ENCODE measurements around the gene RNF169.

- no peak for TF ChIP-seq POLR2A (IDR thresholded peaks at IDR 0.05)
- no peak for TF ChIP-seq POLR2AphosphoS5 (IDR thresholded peaks at IDR 0.05)
These were observed 14.1 kb upstream of the RNF169 start for GRCh38 chr11:74734559-74734925.
